Activated gamma-delta T cell treated with anti-CD3 and anti-CD28 coated beads, Interleukin-2, amount 50 U/mL, for 16 hours (primary cell): ENCODE measurements around the gene OR10A6.

ENCODE experiments used
- DNase-seq: peaks from one replicate; pipeline ENCODE4 v3.0.0-alpha.2; 2020; ENCODE audit warnings: low read depth

Gene OR10A6

DNA sequence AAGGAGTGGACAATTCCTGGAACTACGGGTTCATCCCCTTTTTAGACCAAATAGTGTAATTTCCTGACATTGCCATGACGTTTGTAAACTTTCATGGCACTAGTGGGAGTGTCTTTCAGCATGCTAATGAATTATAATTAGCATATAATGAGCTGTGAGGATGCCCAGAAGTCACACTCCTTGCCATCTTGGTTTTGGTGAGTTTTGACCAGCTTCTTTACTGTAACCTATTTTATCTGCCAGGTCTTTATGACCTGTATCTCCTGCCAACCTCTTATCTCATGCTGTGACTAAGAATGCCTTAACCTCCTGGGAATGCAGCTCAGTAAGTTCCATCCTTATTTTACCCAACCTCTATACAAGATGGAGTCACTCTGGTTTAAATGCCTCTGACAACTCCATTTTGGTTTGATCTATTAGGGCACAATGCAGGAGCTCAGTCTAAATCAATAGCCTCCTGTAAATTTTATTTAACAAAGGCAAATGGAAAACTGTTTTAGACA, 20.7 kb downstream of the OR10A6 start:
- DNase-seq, result no peak

GRCh38 chr11:7909585-7910285, 21.3 kb downstream of the OR10A6 start:
- no peak for DNase-seq

- DNase-seq, result no peak
Measured at GRCh38 chr11:7907121-7907520, 23.9 kb downstream of the OR10A6 start.

DNA sequence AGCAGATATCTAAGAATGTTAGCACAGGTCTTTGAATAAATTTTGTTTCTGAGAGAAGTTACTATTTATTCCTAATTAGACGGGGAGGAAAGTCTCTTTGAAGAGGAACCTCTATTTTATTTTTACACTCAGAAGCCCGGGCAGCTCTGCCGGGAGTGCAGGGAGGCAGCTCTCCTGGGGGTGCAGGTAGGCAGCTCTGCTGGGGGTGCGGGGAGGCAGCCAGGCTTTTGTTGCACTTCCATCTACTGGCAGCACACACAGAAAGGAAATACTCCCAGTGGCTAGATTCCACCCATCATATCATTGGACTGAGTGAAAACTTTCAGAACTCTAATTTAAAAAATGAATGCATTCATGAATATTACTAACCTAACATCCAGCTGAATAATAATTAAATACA, 24.6 kb downstream of the OR10A6 start:
- DNase-seq, result no peak

DNA sequence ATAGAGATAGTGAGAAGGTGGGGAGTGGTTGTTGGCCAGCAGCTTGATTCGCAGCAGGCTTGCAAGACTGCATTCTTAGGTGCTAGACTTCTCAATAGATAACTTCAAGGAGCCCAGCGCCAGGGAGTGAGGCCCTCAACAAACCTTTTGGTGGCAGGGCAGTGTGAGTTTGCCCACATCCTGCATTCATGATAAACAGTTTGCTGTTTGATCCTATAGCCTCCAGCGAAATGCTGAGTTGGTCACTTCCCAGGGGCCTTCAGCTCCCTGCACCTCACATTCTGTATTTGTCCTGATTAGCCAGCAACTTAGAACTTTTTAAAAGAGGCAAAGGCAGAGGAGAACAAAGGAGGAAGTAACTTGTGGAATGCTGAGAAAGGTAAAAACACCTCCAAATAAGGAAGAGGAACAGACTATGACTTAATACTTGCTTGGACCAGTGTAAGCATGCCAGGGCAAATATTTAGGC, 25.1 kb downstream of the OR10A6 start:
- no peak for DNase-seq

- no peak for DNase-seq
Measured at GRCh38 chr11:7905549-7905948, 25.5 kb downstream of the OR10A6 start.

- no peak for DNase-seq
Measured at GRCh38 chr11:7904917-7905316, 26.2 kb downstream of the OR10A6 start.

GRCh38 chr11:7903940-7904339, 27.1 kb downstream of the OR10A6 start:
- no peak for DNase-seq

DNA sequence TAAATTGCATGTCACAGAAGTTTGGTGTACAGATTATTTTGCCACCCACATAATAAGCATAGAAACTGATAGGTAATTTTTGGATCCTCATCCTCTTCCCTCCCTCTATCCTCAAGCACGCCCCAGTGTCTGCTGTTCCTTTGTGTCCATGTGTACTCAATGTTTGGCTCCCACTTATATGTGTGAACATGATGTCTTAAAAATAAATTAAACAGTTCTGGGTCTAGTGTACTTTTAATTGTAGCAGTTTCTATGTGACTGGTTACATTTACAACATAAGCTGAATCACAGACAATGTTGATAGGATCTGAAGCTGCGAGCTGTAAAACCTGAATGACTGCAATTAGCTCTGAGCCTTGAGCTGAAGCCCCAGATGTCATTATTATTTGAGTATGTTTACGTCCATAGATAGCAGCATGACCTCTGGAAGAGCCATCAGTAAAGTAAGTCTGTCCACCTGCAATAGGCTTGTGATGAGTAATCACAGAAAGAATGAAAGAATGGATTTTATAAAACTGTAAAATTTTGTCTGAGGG, 29.7 kb downstream of the OR10A6 start:
- DNase-seq, result no peak

DNA sequence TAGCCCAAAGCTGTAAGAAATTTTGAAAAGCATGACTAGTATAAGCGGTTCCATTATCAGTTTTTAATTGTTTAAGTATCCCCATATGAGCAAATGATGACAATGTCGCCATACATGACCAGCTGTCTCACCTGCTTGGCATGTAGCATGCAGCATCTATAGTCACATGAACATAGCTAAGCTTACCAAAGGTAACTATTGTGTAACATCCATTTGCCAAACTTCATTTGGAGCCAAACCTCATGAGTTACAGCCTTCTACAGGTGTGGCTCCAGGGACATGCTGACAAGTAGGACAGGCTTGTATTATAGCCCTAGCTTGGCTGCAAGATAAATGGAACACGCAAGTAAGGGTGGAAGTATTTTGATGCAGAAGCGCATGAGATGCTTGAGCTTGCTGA, 30.4 kb downstream of the OR10A6 start:
- no peak for DNase-seq

DNA sequence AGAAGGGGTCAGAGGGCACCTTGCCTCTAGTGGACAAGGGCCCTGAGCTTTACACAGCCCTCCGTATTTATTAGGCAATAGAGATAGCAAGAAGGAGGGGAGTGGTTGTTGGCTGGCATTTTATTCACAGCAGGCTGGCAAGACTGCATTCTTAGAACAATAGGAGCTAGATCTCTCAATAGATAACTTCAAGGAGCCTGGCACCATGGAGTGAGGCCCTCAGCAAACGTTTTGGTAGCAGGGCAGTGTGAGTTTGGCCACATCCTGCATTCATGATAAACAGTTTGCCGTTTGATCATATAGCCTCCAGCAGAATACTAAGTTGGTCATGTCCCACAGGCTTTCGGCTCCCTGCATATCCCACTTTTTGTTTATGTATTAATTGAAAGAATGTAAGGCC, 31.6 kb downstream of the OR10A6 start:
- DNase-seq, result no peak

GRCh38 chr11:7898666-7899283, 32.3 kb downstream of the OR10A6 start:
- DNase-seq, result no peak

DNA sequence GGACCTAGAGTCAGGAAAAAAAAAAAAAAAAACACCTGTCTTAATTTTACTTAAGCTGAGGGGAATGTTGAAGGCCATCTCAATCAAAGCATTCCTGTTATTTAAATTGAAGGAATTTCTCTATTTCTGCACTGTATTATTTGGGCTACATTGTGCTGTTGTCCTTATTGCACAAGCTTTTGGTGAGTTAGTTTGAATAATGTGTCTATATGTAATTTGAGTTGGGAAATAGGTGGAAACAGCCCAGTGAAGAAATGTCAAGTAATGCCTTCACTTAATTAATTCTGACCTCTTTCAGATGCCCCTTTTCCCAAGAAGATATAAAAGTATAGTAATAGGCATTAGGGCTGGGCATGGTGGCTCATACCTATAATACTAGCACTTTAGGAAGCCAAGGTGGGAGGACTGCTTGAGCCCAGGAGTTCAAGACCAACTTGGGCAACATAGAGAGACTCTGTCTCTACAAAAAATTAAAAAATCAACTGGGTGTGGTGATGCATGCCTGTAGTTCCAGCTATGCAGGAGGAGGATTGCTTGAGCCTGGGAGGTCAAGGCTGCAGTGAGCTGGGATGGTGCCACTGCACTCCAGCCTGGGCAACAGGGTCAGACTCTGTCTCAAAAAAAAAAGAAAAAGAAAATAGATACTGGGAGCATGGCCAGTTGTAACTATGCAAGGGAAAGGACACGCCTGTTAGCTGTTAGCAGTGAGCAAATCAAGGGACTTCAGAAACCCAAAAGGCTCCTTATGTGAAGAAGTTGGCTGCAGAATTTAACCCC, 34.9 kb downstream of the OR10A6 start:
- no peak for DNase-seq

DNA sequence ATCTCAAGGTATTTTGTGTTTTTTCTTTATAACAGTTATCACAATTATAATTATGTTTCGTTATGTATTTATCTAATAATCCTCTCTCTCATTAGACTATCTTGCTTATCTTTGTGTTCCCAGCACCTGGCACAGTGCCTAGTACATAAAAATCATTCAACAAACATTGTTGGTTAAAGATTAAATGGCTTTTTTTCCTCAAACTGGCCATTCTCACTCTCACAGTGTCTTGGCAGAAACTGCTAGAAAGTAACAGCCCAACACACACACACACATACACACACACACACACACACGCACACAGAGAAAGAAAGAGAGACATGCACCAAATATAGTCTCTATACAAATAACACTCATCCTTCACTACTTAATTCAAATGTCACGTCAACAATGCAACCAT, 36.8 kb downstream of the OR10A6 start:
- no peak for DNase-seq

DNA sequence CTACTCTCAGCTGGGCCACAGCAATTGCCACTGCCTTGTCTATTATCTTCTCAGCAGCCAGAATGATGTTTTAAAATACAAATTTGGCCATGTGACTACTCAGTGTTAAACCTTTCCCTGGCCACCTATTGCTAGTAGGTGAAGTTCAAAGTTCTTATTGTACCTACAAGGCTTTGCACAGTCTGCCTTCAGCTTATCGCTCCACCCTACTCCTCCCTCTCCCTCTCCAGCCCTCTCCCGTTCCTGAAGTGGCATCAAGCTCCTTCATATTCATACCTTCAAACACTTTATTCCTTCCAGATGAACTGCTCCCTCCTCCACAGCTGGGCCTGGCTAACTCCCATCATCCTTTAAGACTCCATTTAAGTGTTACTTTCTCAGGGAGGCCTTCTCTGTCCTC, 37.3 kb downstream of the OR10A6 start:
- DNase-seq, result no peak

DNA sequence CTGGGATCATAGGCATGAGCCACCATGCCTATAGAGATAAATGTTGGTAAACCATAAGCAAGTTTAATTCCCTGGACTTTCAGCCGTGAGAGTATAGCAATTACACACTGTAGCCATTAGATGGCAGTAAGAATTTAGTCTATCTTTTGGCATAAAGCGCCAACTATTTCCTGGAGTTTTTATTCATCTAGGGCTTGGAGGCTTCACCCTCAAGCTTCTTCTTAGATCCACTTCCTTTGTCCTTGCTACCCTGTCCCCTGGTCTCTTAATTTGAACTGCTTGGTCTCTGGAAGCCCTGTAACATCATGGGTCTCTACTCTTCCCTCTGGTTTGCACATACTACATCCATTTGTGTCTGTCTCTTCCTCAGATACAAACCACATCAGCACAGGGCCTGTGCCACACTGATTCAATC, 38.2 kb downstream of the OR10A6 start:
- DNase-seq, result no peak

DNA sequence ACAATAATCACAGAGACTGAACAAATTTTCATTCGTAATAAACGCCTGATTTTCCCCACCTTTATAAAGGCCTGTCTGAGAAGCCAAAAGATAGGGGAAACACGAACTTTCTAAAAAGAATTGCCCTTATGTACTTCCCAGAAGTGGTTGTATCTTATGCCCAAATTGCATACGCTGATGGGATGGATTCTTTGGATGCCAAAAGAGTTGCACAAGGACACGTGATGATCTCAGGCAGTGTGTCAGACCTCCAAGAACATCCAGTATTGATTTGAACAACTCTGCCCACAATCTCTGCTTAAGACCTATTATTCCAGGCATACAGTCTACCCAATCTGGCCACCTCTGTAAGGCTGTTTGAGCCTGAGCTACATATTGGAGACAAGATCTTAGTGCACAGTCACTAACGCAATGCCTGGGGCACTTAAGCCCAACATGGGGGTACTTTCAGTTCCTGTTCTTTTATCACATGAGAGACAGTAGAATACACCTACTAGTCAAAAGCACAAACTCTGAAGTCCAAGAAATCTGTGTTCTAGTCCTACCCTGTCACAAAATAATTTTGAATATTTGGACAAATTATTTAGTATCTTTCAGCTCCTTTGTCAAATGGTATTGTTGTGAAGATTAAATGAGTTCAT, 38.9 kb downstream of the OR10A6 start:
- no peak for DNase-seq

GRCh38 chr11:7890417-7891172, 40.5 kb downstream of the OR10A6 start:
- no peak for DNase-seq

DNA sequence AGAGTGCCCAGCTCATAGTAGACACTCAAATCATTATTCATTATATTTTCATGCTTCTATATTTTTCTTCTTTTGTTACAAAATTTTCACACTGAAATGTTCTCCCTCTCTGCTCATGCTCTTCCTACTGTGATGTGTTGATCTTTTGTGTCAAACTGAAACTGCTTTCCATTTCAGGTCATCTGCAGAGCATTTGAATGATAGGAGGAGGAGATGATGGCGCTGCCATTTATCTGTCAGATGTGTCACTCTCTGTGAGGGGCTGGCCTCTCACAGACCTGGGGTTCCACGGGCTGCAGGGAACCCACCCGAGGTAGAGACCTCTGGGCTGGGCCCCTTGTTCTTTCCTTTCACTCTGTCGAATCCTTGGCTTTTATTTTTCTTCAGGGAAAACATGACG, 41.1 kb downstream of the OR10A6 start:
- DNase-seq, result no peak

GRCh38 chr11:7882860-7883259, 48.2 kb downstream of the OR10A6 start:
- DNase-seq, result no peak
